H9 (cell line): ENCODE results near the gene OR2AG2. TPM values are rescaled to one million over a fixed set of nuclear protein-coding genes. Genes with fewer than 3 reads are reported as not detected.

Experiments used
- DNase-seq: peaks from one replicate; pipeline ENCODE4 v3.0.0-alpha.2; 2017
- H2AFZ ChIP-seq: one replicate; pipeline ENCODE4 v1.6.1; 2013; ENCODE audit warnings: mild to moderate bottlenecking, low read length, control low read depth, moderate library complexity
- H2AK5ac ChIP-seq: 2 replicates; pipeline ENCODE4 v1.6.1; 2013; ENCODE audit warnings: low read length, control low read depth, mixed read lengths; ENCODE audit not compliant: insufficient read length
- H2BK120ac ChIP-seq: one replicate; pipeline ENCODE4 v1.6.1; 2013; ENCODE audit warnings: low read depth, mild to moderate bottlenecking, low read length, control low read depth, inconsistent platforms; ENCODE audit not compliant: poor library complexity, severe bottlenecking
- H2BK12ac ChIP-seq: 2 replicates; pipeline ENCODE4 v1.6.1; 2013; ENCODE audit warnings: low read length, control low read depth, mixed read lengths, low read depth; ENCODE audit not compliant: insufficient read length
- H2BK15ac ChIP-seq: 2 replicates; pipeline ENCODE4 v1.6.1; 2013; ENCODE audit warnings: low read depth, low read length, control low read depth
- H2BK20ac ChIP-seq: one replicate; pipeline ENCODE4 v1.6.1; 2013; ENCODE audit warnings: low read depth, mild to moderate bottlenecking, low read length, control low read depth, inconsistent platforms; ENCODE audit not compliant: poor library complexity, severe bottlenecking
- H2BK5ac ChIP-seq: 2 replicates; pipeline ENCODE4 v1.6.1; 2013; ENCODE audit warnings: low read length, control low read depth, mixed read lengths; ENCODE audit not compliant: insufficient read length
- H3K14ac ChIP-seq: 2 replicates; pipeline ENCODE4 v1.6.1; 2013; ENCODE audit warnings: low read length, control low read depth; ENCODE audit not compliant: insufficient read depth
- H3K18ac ChIP-seq: 2 replicates; pipeline ENCODE4 v1.6.1; 2013; ENCODE audit warnings: low read depth, mild to moderate bottlenecking, mixed read lengths, low read length, control low read depth; ENCODE audit not compliant: insufficient read length
- H3K23ac ChIP-seq: 2 replicates; pipeline ENCODE4 v1.6.1; 2013; ENCODE audit warnings: low read length, control low read depth, mixed read lengths, low read depth; ENCODE audit not compliant: insufficient read length
- H3K23me2 ChIP-seq: 2 replicates; pipeline ENCODE4 v1.6.1; 2013; ENCODE audit warnings: low read depth, mild to moderate bottlenecking, mixed read lengths, low read length, control low read depth; ENCODE audit not compliant: insufficient read length, poor library complexity, severe bottlenecking
- H3K27ac ChIP-seq: 2 replicates; pipeline ENCODE4 v1.5.1; 2013; ENCODE audit warnings: low read length, control low read depth, mixed read lengths, low read depth; ENCODE audit not compliant: insufficient read length
- H3K27me3 ChIP-seq: 2 replicates; pipeline ENCODE4 v1.6.1; 2013; ENCODE audit warnings: low read length, control low read depth, inconsistent platforms; ENCODE audit not compliant: insufficient read depth
- H3K4ac ChIP-seq: 2 replicates; pipeline ENCODE4 v1.6.1; 2013; ENCODE audit warnings: low read depth, mild to moderate bottlenecking, control low read depth, inconsistent platforms, low read length, moderate library complexity
- H3K4me1 ChIP-seq: 2 replicates; pipeline ENCODE4 v1.6.1; 2013; ENCODE audit warnings: low read length, control low read depth, inconsistent platforms; ENCODE audit not compliant: insufficient read depth
- H3K4me2 ChIP-seq: 2 replicates; pipeline ENCODE4 v1.6.1; 2013; ENCODE audit warnings: low read length, control low read depth, mixed read lengths; ENCODE audit not compliant: insufficient read length, insufficient read depth
- H3K56ac ChIP-seq: 2 replicates; pipeline ENCODE4 v1.6.1; 2013; ENCODE audit warnings: low read depth, mild to moderate bottlenecking, mixed read lengths, low read length, control low read depth; ENCODE audit not compliant: insufficient read length
- H3K79me1 ChIP-seq: 2 replicates; pipeline ENCODE4 v1.6.1; 2013; ENCODE audit warnings: low read depth, mild to moderate bottlenecking, moderate library complexity, low read length, control low read depth, inconsistent platforms; ENCODE audit not compliant: insufficient read depth, poor library complexity, severe bottlenecking
- H3K79me2 ChIP-seq: 2 replicates; pipeline ENCODE4 v1.6.1; 2013; ENCODE audit warnings: low read length, control low read depth, inconsistent platforms; ENCODE audit not compliant: insufficient read depth
- H3K9ac ChIP-seq: 2 replicates; pipeline ENCODE4 v1.6.1; 2013; ENCODE audit warnings: low read length, control low read depth, mixed read lengths; ENCODE audit not compliant: insufficient read length; ENCODE audit errors: extremely low read depth
- H3K9me3 ChIP-seq: one replicate; pipeline ENCODE4 v1.6.1; 2013; ENCODE audit warnings: low read depth, low read length, inconsistent platforms; ENCODE audit not compliant: control insufficient read depth
- H3T11ph ChIP-seq: one replicate; pipeline ENCODE4 v1.6.1; 2013; ENCODE audit warnings: mild to moderate bottlenecking, low read length, control low read depth, inconsistent platforms
- H4K20me1 ChIP-seq: one replicate; pipeline ENCODE4 v1.6.1; 2013; ENCODE audit not compliant: control insufficient read depth, insufficient read length, insufficient read depth
- H4K5ac ChIP-seq: 2 replicates; pipeline ENCODE4 v1.6.1; 2013; ENCODE audit warnings: low read depth, mild to moderate bottlenecking, mixed read lengths, low read length, control low read depth; ENCODE audit not compliant: insufficient read length
- H4K8ac ChIP-seq: replicated peaks from 2 replicates; pipeline ENCODE4 v1.6.1; 2013; ENCODE audit warnings: low read length, control low read depth, mixed read lengths, low read depth; ENCODE audit not compliant: insufficient read length
- H4K91ac ChIP-seq: 2 replicates; pipeline ENCODE4 v1.6.1; 2013; ENCODE audit warnings: low read depth, mild to moderate bottlenecking, moderate library complexity, mixed read lengths, low read length, control low read depth; ENCODE audit not compliant: insufficient read length
- H3K27ac Mint-ChIP-seq, 3 experiments: 2 replicates in 2 of 3; 3 replicates in 1 of 3; pipeline ENCODE4 v1.8.0; 2020 to 2021; ENCODE audit warnings: mixed read lengths in 3 of 3, mild to moderate bottlenecking in 1 of 3, moderate library complexity in 1 of 3
- H3K27me3 Mint-ChIP-seq: 2 replicates; pipeline ENCODE4 v1.8.0; 2021; ENCODE audit warnings: low read depth, mild to moderate bottlenecking, moderate library complexity, mixed read lengths
- H3K36me3 Mint-ChIP-seq, 3 experiments: 2 replicates in 2 of 3; 3 replicates in 1 of 3; pipeline ENCODE4 v1.8.0; 2020 to 2021; ENCODE audit warnings: low read depth in 3 of 3, mixed read lengths in 3 of 3; ENCODE audit not compliant: insufficient read depth in 1 of 3
- H3K4me1 Mint-ChIP-seq, 2 experiments: 2 replicates each; pipeline ENCODE4 v1.8.0; 2020; ENCODE audit warnings: mixed read lengths in 2 of 2
- H3K4me3 Mint-ChIP-seq, 2 experiments: 2 replicates in 1 of 2; 3 replicates in 1 of 2; pipeline ENCODE4 v1.8.0; 2020 to 2021; ENCODE audit warnings: mild to moderate bottlenecking in 2 of 2, mixed read lengths in 2 of 2, moderate library complexity in 1 of 2
- H3K9me3 Mint-ChIP-seq, 2 experiments: 2 replicates in 1 of 2; 3 replicates in 1 of 2; pipeline ENCODE4 v1.8.0; 2020; ENCODE audit warnings: mild to moderate bottlenecking in 2 of 2, mixed read lengths in 2 of 2, moderate library complexity in 1 of 2
- WGBS: extraction: QIAGEN DNeasy Blood & Tissue Kit; methylation state at CpG from one replicate; pipeline ENCODE4 v1.1.7; 2013; ENCODE audit warnings: missing lambda C conversion rate, low lambda C conversion rate, mixed read lengths; ENCODE audit not compliant: insufficient read length; ENCODE audit errors: extremely low coverage; 5-methylcytosine and 5-hydroxymethylcytosine counted together
- total RNA-seq: library from RNA; stranded (reverse); gene quantifications from 2 replicates; pipeline ENCODE4 v1.2.1, GENCODE V29; 2021
- TF ChIP-seq, protein P1 (sequence below): fragments of 200-600 bp; sonication (generic); conservative IDR thresholded peaks from 3 replicates; pipeline ENCODE4 v1.8.0; 2021; ENCODE audit warnings: antibody characterized with exemption, mild to moderate bottlenecking

The OR2AG2 gene
- total RNA-seq, 1 experiment from 2014 or later = 0.33 TPM

DNA sequence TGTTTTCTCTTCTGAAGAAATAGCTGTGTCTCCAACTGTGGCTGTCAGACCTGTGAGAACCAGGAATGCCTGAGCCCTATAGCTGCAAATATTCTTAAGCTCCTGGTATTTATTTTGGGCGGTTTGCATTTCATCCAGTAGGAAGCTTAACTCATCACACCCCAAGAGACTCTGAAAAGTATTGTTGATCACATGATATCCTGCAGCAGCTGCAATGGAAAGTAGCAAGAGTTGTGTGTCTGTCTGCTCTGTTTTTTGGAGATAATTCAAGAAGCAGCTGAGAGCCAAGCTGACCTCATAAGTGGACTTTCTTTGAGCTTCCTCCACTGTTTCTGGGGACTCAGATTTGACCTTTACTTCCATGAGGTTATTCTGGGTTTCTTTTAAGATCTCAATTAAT lies 52.2 kb downstream of the OR2AG2 start:
- no peak overlapping the region for H3K9ac ChIP-seq
- peaks cover 9 to 17% of the 10 kb centered on the region in 2 experiments; a peak in 4 of 5 replicates for H3K9me3 Mint-ChIP-seq

More for the DNA sequence above, 52.2 kb downstream of the OR2AG2 start:
- Histone ChIP-seq H3K9me3 (no peaks in the 10 kb centered on the region), H3K14ac (no peak overlapping the region), H2BK15ac (no peak overlapping the region), H4K5ac (no peak overlapping the region), H2BK12ac (no peak overlapping the region), H3K4me2 (no peak overlapping the region), H3K27ac (no peak overlapping the region), H2BK20ac (no peak overlapping the region), H3K27me3 (no peaks in the 10 kb centered on the region), H3K56ac (no peak overlapping the region), H3K79me2 (no peaks in the 10 kb centered on the region), H3T11ph (no peak overlapping the region), H4K8ac (no peak overlapping the region), H3K23ac (no peak overlapping the region), H2AK5ac (no peak overlapping the region), H4K20me1 (no peaks in the 10 kb centered on the region), H3K4ac (no peak overlapping the region), H4K91ac (no peak overlapping the region), H2BK120ac (no peak overlapping the region), H3K4me1 (no peaks in the 10 kb centered on the region), H2BK5ac (no peak overlapping the region), H3K18ac (no peak overlapping the region), H3K79me1 (no peaks in the 10 kb centered on the region), H3K23me2 (no peaks in the 10 kb centered on the region), H2AFZ (no peak overlapping the region)
- Mint-ChIP-seq H3K27ac (no peak overlapping the region), H3K4me1 (no peaks in the 10 kb centered on the region), H3K27me3 (peaks cover 6% of the 10 kb centered on the region), H3K36me3 (no peaks in the 10 kb centered on the region), H3K4me3 (no peak overlapping the region)
- WGBS = no CpG with 5 or more reads among the region's 1 CpG
- TF ChIP-seq, protein P1, sequence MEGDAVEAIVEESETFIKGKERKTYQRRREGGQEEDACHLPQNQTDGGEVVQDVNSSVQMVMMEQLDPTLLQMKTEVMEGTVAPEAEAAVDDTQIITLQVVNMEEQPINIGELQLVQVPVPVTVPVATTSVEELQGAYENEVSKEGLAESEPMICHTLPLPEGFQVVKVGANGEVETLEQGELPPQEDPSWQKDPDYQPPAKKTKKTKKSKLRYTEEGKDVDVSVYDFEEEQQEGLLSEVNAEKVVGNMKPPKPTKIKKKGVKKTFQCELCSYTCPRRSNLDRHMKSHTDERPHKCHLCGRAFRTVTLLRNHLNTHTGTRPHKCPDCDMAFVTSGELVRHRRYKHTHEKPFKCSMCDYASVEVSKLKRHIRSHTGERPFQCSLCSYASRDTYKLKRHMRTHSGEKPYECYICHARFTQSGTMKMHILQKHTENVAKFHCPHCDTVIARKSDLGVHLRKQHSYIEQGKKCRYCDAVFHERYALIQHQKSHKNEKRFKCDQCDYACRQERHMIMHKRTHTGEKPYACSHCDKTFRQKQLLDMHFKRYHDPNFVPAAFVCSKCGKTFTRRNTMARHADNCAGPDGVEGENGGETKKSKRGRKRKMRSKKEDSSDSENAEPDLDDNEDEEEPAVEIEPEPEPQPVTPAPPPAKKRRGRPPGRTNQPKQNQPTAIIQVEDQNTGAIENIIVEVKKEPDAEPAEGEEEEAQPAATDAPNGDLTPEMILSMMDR = no peak
- DNase-seq = no peak
